ENCODE measurements around the gene KHSRP.
A peak's percentile ranks its signal among the peaks of the same experiment; 100 is the strongest.

Gene KHSRP

DNA sequence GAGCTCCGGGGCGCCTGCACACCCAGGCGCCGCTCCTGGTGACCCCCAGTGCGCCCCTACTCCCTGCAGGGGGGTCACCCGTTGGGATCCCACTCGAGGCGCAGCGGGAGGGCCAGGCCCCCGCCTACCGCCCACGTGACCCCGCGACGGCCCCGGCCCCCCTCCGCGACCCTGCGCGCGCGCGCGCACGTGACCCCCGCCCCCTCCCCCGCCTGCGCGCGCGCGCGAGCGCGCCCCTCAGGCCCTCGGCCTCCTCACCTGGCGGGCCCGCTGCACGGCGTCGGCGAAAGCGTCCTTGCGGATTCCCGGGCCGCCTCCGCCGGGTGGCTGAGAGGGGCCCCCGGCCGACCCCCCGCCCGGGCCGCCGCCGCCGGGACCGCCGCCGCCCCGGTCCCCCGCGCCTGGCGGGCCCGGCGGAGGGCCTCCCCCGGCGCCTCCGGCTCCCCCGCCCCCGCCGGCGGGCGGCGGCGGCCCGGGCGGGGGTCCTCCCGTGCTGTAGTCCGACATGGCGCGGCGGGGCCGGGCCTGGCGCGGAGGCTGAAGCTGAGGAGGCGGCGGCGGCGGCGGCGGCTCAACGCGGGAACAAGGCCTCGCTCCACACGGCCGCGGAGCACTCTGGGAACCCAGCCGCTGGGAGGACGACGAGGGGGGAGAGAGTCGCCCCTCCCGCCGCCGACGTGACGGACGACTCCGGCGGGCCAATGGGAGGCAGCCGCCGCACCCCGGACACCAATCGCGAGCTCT lies at the start of gene KHSRP:
TSS of gene KHSRP (minus strand) at position 617 of the 744 bp plus-strand sequence. CDS start at position 507, 110 bp downstream.
- no peak for DNase-seq (ENCODE audit: low read depth, low spot score)
- Histone ChIP-seq H3K9me3 (ENCODE audit: insufficient read depth, low read length) (peaks cover 10% of the 10 kb centered on the region; the same call in 1 of the 2 replicates), H3K4me1 (ENCODE audit: insufficient read depth, insufficient read length) (peaks cover 23% of the 10 kb centered on the region), H3K9ac (ENCODE audit: insufficient read length, low read depth) (peak within 1 kb of the TSS; percentile 80), H3K27me3 (ENCODE audit: insufficient read depth, insufficient read length) (no peaks in the 10 kb centered on the region), H3K36me3 (ENCODE audit: insufficient read depth, insufficient read length, low read length) (peaks cover 41% of the 10 kb centered on the region), H3K4me3 (ENCODE audit: insufficient read length, low read depth) (peak within 1 kb of the TSS; percentile 74)
- TF ChIP-seq YY1 (IDR thresholded peaks at IDR 0.05; ENCODE audit: insufficient read depth, insufficient read length) (no peak), SUZ12 (IDR thresholded peaks at IDR 0.05; ENCODE audit: extremely low read depth, insufficient read depth, insufficient read length) (no peak), ZNF274 (IDR thresholded peaks at IDR 0.05; ENCODE audit: low read depth, low read length) (no peak)

DNA sequence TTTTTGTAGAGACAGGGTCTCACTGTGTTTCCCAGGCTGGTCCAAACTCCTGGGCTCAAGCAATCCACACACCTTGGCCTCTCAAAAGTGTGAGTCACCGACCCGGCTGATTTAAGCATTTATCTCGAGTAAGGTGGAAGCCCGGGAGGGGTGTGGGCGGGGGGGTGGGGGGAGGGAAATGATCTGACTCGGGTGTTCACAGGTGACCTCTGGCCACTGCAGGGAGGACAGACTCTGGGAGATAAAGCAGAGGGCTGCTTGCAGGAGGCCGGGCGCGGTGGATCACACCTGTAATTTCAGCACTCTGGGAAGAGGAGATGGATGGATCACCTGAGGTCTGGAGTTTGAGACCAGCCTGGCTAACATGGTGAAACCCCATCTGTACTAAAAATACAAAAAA lies 49.0 kb upstream of the KHSRP start:
- Histone ChIP-seq H3K4me1 (ENCODE audit: insufficient read depth, insufficient read length) (peaks cover 13% of the 10 kb centered on the region), H3K4me3 (ENCODE audit: insufficient read length, low read depth) (no peak overlapping the region), H3K9me3 (ENCODE audit: insufficient read depth, low read length) (no peaks in the 10 kb centered on the region), H3K36me3 (ENCODE audit: insufficient read depth, insufficient read length, low read length) (no peaks in the 10 kb centered on the region), H3K27me3 (ENCODE audit: insufficient read depth, insufficient read length) (peaks cover 17% of the 10 kb centered on the region), H3K9ac (ENCODE audit: insufficient read length, low read depth) (no peak overlapping the region)
- TF ChIP-seq ZNF274 (IDR thresholded peaks at IDR 0.05; ENCODE audit: low read depth, low read length), result no peak
- TF ChIP-seq SUZ12 (IDR thresholded peaks at IDR 0.05; ENCODE audit: extremely low read depth, insufficient read depth, insufficient read length), result no peak
- TF ChIP-seq YY1 (IDR thresholded peaks at IDR 0.05; ENCODE audit: insufficient read depth, insufficient read length), result no peak
- no peak for DNase-seq (ENCODE audit: low read depth, low spot score)

GRCh38 chr19:6472713-6473112 lies 48.1 kb upstream of the KHSRP start:
- TF ChIP-seq SUZ12 (IDR thresholded peaks at IDR 0.05; ENCODE audit: extremely low read depth, insufficient read depth, insufficient read length) (no peak), ZNF274 (IDR thresholded peaks at IDR 0.05; ENCODE audit: low read depth, low read length) (no peak), YY1 (IDR thresholded peaks at IDR 0.05; ENCODE audit: insufficient read depth, insufficient read length) (no peak)
- H3K4me3 ChIP-seq (ENCODE audit: insufficient read length, low read depth), result no peak overlapping the region
- no peaks in the 10 kb centered on the region for H3K36me3 ChIP-seq (ENCODE audit: insufficient read depth, insufficient read length, low read length)
- peaks cover 13% of the 10 kb centered on the region for H3K4me1 ChIP-seq (ENCODE audit: insufficient read depth, insufficient read length)
- DNase-seq (ENCODE audit: low read depth, low spot score), result no peak
- H3K27me3 ChIP-seq (ENCODE audit: insufficient read depth, insufficient read length), result peaks cover 17% of the 10 kb centered on the region
- no peak overlapping the region for H3K9ac ChIP-seq (ENCODE audit: insufficient read length, low read depth)
- H3K9me3 ChIP-seq (ENCODE audit: insufficient read depth, low read length), result no peaks in the 10 kb centered on the region

DNA sequence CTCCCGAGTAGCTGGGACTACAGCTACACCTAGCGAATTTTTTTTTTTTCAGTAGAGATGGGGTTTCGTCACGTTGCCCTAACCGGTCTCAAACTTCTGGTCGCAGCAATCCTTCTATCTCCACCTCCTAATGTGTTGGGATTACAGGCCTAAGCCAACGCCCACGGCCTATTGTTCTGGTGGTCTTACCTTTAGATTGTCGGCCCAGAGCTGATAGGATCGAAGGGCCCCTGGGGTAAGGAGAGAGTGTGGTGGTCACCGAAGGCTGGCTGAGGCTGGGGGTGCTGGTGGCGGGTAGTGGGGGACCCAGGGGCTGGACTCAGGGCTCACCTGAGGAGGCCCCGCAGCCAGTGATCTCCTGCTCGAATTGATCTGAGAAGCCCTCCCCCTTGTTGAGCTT lies 46.5 kb upstream of the KHSRP start:
- TF ChIP-seq SUZ12 (IDR thresholded peaks at IDR 0.05; ENCODE audit: extremely low read depth, insufficient read depth, insufficient read length) (no peak), YY1 (IDR thresholded peaks at IDR 0.05; ENCODE audit: insufficient read depth, insufficient read length) (no peak), ZNF274 (IDR thresholded peaks at IDR 0.05; ENCODE audit: low read depth, low read length) (no peak)
- Histone ChIP-seq H3K4me1 (ENCODE audit: insufficient read depth, insufficient read length) (peaks cover 12% of the 10 kb centered on the region), H3K36me3 (ENCODE audit: insufficient read depth, insufficient read length, low read length) (no peaks in the 10 kb centered on the region), H3K27me3 (ENCODE audit: insufficient read depth, insufficient read length) (peaks cover 17% of the 10 kb centered on the region), H3K4me3 (ENCODE audit: insufficient read length, low read depth) (no peak overlapping the region), H3K9me3 (ENCODE audit: insufficient read depth, low read length) (no peaks in the 10 kb centered on the region), H3K9ac (ENCODE audit: insufficient read length, low read depth) (no peak overlapping the region)
- no peak for DNase-seq (ENCODE audit: low read depth, low spot score)

DNA sequence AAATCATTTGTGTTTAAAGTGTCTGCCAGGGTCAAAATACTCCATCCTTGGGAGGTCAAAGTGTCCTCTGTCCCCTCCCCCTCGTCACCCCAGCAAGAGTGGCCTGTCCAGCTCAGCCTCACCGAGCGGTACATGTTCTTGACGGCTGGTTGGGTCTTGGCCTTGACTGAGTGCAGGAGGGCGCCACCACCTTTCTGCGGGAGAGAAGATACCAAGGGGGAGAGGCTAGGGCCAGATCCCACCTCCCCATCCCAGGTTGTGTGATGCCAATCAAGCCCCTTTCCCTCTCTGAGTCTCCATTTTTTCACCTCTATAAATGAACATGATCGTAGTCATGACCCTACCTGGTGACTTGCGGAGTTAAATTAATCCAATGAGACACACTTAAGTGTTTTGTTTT lies 45.6 kb upstream of the KHSRP start:
- H3K4me1 ChIP-seq (ENCODE audit: insufficient read depth, insufficient read length), result peaks cover 13% of the 10 kb centered on the region
- H3K9me3 ChIP-seq (ENCODE audit: insufficient read depth, low read length), result no peaks in the 10 kb centered on the region
- peaks cover 17% of the 10 kb centered on the region for H3K27me3 ChIP-seq (ENCODE audit: insufficient read depth, insufficient read length)
- no peak overlapping the region for H3K9ac ChIP-seq (ENCODE audit: insufficient read length, low read depth)
- no peaks in the 10 kb centered on the region for H3K36me3 ChIP-seq (ENCODE audit: insufficient read depth, insufficient read length, low read length)
- no peak for DNase-seq (ENCODE audit: low read depth, low spot score)
- no peak for TF ChIP-seq ZNF274 (IDR thresholded peaks at IDR 0.05; ENCODE audit: low read depth, low read length)
- no peak for TF ChIP-seq SUZ12 (IDR thresholded peaks at IDR 0.05; ENCODE audit: extremely low read depth, insufficient read depth, insufficient read length)
- TF ChIP-seq YY1 (IDR thresholded peaks at IDR 0.05; ENCODE audit: insufficient read depth, insufficient read length), result no peak
- H3K4me3 ChIP-seq (ENCODE audit: insufficient read length, low read depth), result no peak overlapping the region

DNA sequence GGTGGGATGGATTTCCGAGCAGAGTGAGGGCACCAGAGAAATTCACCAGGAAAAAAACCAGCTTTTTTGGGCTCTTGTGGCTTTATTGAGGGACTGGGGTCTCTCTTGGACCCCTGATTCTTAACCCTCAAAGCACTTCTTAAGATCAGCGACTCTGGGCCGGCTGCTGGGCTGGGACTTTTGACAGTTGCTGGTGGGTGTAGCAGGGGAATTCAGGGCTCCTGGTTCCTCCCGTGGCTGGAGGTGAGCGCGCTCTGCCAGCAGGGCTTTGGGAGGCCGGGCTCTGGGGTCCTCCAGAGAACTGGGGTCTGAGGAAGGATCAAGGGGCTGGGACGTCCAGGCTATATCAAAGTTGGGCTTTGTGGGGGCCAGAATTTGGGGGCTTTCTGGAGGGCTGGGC lies 42.8 kb upstream of the KHSRP start:
- Histone ChIP-seq H3K4me3 (ENCODE audit: insufficient read length, low read depth) (no peak overlapping the region), H3K36me3 (ENCODE audit: insufficient read depth, insufficient read length, low read length) (no peaks in the 10 kb centered on the region), H3K4me1 (ENCODE audit: insufficient read depth, insufficient read length) (peaks cover 11% of the 10 kb centered on the region), H3K9ac (ENCODE audit: insufficient read length, low read depth) (no peak overlapping the region), H3K9me3 (ENCODE audit: insufficient read depth, low read length) (no peaks in the 10 kb centered on the region), H3K27me3 (ENCODE audit: insufficient read depth, insufficient read length) (peaks cover 32% of the 10 kb centered on the region)
- TF ChIP-seq YY1 (IDR thresholded peaks at IDR 0.05; ENCODE audit: insufficient read depth, insufficient read length), result no peak
- DNase-seq (ENCODE audit: low read depth, low spot score), result no peak

GRCh38 chr19:6466526-6467248 lies 42.1 kb upstream of the KHSRP start:
- peak overlapping the region; percentile 4 for H3K9ac ChIP-seq (ENCODE audit: insufficient read length, low read depth)
- no peak overlapping the region for H3K4me3 ChIP-seq (ENCODE audit: insufficient read length, low read depth)
- H3K27me3 ChIP-seq (ENCODE audit: insufficient read depth, insufficient read length), result peaks cover 39% of the 10 kb centered on the region
- H3K4me1 ChIP-seq (ENCODE audit: insufficient read depth, insufficient read length), result peaks cover 11% of the 10 kb centered on the region
- no peaks in the 10 kb centered on the region for H3K36me3 ChIP-seq (ENCODE audit: insufficient read depth, insufficient read length, low read length)
- DNase-seq (ENCODE audit: low read depth, low spot score), result no peak
- H3K9me3 ChIP-seq (ENCODE audit: insufficient read depth, low read length), result no peaks in the 10 kb centered on the region
- TF ChIP-seq ZNF274 (IDR thresholded peaks at IDR 0.05; ENCODE audit: low read depth, low read length), result no peak
- no peak for TF ChIP-seq SUZ12 (IDR thresholded peaks at IDR 0.05; ENCODE audit: extremely low read depth, insufficient read depth, insufficient read length)

All from NT2/D1 (cell line).